HFF-Myc (cell line): ENCODE data around the gene MAEA.
A peak's percentile ranks its signal among the peaks of the same experiment; 100 is the strongest.

Experiments used
- DNase-seq: peaks from one replicate; pipeline ENCODE4 v3.0.0-alpha.2; 2011; ENCODE audit warnings: low read depth; ENCODE audit errors: extremely low read depth
- H3K4me3 ChIP-seq: replicated peaks from 2 replicates; pipeline ENCODE4 v1.5.1; 2011; ENCODE audit warnings: low read depth, mild to moderate bottlenecking, control low read depth, low read length
- TF ChIP-seq, protein P1 (sequence below): IDR thresholded peaks from 2 replicates; pipeline ENCODE4 v1.5.1; 2012; ENCODE audit warnings: mild to moderate bottlenecking, low read depth, low read length, control low read depth; ENCODE audit errors: missing control alignments

MAEA gene

DNA sequence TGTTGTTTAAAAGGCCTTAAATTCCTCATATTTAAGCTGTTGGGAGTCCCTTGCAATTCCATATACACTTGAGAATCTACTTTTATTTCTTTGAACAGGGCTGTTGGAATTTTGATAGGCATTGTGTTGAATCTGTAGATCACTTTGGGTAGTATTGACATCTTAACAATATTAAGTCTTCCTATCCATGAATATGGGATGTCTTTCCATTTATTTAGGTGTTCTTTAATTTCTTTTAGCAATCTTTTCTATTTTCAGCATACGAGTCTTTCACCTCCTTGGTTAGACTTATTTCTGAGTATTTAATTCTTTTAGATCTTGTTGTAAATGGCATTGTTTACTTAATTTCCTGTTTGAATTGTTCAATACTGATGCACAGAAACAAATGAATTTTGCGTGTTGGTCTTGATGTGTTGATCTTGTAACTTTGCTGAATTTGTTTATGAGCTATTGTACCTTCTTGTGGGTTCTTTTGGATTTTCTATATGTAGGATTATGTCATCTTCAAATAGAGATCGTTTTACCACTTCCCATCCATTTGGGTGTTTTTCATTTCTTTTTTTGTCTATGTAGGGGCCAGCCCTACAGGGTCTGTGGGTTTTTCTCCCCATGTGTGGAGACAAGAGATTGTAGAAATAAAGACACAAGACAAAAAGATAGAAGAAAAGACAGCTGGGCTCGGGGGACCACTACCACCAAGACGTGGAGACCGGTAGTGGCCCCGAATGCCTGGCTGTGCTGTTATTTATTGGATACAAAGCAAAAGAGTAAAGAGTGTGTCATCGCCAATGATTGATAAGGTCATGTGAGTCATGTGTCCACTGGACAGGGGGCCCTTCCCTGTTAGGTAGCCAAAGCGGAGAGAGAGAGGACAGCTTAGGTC, 22.6 kb upstream of the MAEA start:
- DNase-seq, result no peak
- TF ChIP-seq, protein P1, sequence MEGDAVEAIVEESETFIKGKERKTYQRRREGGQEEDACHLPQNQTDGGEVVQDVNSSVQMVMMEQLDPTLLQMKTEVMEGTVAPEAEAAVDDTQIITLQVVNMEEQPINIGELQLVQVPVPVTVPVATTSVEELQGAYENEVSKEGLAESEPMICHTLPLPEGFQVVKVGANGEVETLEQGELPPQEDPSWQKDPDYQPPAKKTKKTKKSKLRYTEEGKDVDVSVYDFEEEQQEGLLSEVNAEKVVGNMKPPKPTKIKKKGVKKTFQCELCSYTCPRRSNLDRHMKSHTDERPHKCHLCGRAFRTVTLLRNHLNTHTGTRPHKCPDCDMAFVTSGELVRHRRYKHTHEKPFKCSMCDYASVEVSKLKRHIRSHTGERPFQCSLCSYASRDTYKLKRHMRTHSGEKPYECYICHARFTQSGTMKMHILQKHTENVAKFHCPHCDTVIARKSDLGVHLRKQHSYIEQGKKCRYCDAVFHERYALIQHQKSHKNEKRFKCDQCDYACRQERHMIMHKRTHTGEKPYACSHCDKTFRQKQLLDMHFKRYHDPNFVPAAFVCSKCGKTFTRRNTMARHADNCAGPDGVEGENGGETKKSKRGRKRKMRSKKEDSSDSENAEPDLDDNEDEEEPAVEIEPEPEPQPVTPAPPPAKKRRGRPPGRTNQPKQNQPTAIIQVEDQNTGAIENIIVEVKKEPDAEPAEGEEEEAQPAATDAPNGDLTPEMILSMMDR, result no peak
- no peak overlapping the region for H3K4me3 ChIP-seq

DNA sequence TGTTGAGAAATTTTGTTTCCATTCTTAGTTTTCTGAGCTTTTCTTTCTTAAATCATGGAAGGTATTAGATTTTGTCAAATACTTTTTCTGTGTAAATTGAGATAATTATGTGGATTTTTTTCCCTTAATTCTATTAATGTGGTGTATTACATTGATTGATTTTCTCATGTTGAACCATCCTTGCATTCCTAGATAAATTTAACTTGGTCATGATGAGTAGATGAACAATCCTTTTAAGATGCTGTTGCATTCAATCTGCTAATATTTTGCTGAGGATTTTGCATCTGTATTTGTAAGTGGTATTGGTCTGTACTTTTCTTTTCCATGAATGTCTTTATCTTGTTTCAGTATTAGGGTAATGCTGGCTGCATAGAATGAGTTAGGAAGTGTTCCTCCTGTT, 20.5 kb upstream of the MAEA start:
- DNase-seq, result no peak

GRCh38 chr4:1271686-1272085, 18.0 kb upstream of the MAEA start:
- DNase-seq, result no peak
- TF ChIP-seq, protein P1, result no peak
- H3K4me3 ChIP-seq, result no peak overlapping the region

More for the DNA sequence above, 20.5 kb upstream of the MAEA start:
- TF ChIP-seq, protein P1, result no peak
- no peak overlapping the region for H3K4me3 ChIP-seq

DNA sequence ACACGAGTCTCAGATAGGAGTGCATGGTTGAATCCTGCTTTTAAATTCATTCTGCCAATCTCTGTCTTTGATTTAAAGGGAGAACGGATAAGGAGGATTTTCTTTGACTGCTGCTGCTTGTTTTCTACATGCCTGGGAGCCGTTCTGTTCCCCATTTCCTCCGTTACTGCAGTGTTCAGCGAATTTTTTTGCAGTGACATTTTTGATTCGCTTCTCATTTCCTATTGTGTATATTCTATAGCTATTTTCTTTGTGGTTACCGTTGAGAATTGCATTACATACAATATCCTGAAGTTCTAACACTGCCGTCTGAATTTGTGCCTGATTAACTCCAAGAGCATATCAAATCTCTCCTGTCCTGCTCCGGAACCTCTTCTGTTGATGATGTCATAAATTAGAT, 14.8 kb upstream of the MAEA start:
- no peak overlapping the region for H3K4me3 ChIP-seq
- TF ChIP-seq, protein P1, result no peak
- no peak for DNase-seq

DNA sequence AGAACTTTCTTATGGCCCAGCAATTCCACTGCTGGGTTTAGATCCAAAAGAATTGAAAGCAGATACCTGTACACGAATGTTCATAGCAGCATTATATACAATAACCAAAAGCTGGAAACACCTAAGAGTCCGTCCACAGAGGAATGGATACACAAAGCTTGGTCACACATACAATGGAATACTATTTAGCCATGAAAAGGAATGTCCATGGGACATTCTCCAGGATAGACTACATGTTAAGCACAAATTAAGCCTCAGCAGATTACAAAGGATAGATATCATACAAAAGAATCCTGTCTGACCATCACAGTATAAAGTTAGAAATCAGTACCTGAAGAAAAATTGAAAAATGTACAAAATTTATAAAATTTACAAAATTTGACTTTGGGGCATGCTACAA, 12.7 kb upstream of the MAEA start:
- TF ChIP-seq, protein P1, result no peak

GRCh38 chr4:1277667-1278665, 11.7 kb upstream of the MAEA start:
- TF ChIP-seq, protein P1, result peak; percentile 16
- no peak for DNase-seq
- no peak overlapping the region for H3K4me3 ChIP-seq

More for the DNA sequence above, 12.7 kb upstream of the MAEA start:
- H3K4me3 ChIP-seq, result no peak overlapping the region
- no peak for DNase-seq
